Neural crest cell (in vitro differentiated cells): ENCODE results near the gene FRYL. TPM values are rescaled to one million over a fixed set of nuclear protein-coding genes. Genes with fewer than 3 reads are reported as not detected.

Source experiments
- DNase-seq: peaks from one replicate; pipeline ENCODE4 v3.0.0; 2021; ENCODE audit warnings: low read depth, mixed read lengths, low spot score
- H3K27ac Mint-ChIP-seq: one replicate; pipeline ENCODE4 v1.8.0; 2021; ENCODE audit warnings: mild to moderate bottlenecking, mixed read lengths; ENCODE audit not compliant: unreplicated experiment
- H3K27me3 Mint-ChIP-seq: 2 replicates; pipeline ENCODE4 v1.8.0; 2021; ENCODE audit warnings: low read depth, mild to moderate bottlenecking, mixed read lengths
- H3K36me3 Mint-ChIP-seq: 2 replicates; pipeline ENCODE4 v1.8.0; 2021; ENCODE audit warnings: low read depth, mild to moderate bottlenecking, mixed read lengths
- H3K4me1 Mint-ChIP-seq: 2 replicates; pipeline ENCODE4 v1.8.0; 2021; ENCODE audit warnings: mixed read lengths
- H3K4me3 Mint-ChIP-seq: one replicate; pipeline ENCODE4 v1.8.0; 2021; ENCODE audit warnings: mild to moderate bottlenecking, mixed read lengths
- H3K9me3 Mint-ChIP-seq: 2 replicates; pipeline ENCODE4 v1.8.0; 2021; ENCODE audit warnings: mixed read lengths
- total RNA-seq: library from RNA; stranded (reverse); gene quantifications from 2 replicates; pipeline ENCODE4 v1.2.1, GENCODE V29; 2021
- TF ChIP-seq, protein P1 (sequence below): fragments of 200-600 bp; sonication (generic); conservative IDR thresholded peaks from 2 replicates; pipeline ENCODE4 v1.5.0; 2021; ENCODE audit warnings: antibody characterized with exemption, mild to moderate bottlenecking

Gene FRYL
- total RNA-seq, 1 donor from 2014 or later: 48.7 TPM

- H3K27ac Mint-ChIP-seq: no peak overlapping the region
- DNase-seq: no peak
- peaks cover 14% of the 10 kb centered on the region for H3K36me3 Mint-ChIP-seq
- H3K9me3 Mint-ChIP-seq: no peaks in the 10 kb centered on the region
- peaks cover 17% of the 10 kb centered on the region for H3K4me1 Mint-ChIP-seq
- TF ChIP-seq, protein P1, sequence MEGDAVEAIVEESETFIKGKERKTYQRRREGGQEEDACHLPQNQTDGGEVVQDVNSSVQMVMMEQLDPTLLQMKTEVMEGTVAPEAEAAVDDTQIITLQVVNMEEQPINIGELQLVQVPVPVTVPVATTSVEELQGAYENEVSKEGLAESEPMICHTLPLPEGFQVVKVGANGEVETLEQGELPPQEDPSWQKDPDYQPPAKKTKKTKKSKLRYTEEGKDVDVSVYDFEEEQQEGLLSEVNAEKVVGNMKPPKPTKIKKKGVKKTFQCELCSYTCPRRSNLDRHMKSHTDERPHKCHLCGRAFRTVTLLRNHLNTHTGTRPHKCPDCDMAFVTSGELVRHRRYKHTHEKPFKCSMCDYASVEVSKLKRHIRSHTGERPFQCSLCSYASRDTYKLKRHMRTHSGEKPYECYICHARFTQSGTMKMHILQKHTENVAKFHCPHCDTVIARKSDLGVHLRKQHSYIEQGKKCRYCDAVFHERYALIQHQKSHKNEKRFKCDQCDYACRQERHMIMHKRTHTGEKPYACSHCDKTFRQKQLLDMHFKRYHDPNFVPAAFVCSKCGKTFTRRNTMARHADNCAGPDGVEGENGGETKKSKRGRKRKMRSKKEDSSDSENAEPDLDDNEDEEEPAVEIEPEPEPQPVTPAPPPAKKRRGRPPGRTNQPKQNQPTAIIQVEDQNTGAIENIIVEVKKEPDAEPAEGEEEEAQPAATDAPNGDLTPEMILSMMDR: no peak
- no peak overlapping the region for H3K4me3 Mint-ChIP-seq
- H3K27me3 Mint-ChIP-seq: no peaks in the 10 kb centered on the region
These were observed 189.2 kb downstream of the FRYL start for GRCh38 chr4:48590884-48591283.

- Mint-ChIP-seq H3K4me3 (no peak overlapping the region), H3K9me3 (no peaks in the 10 kb centered on the region), H3K27ac (no peak overlapping the region), H3K27me3 (no peaks in the 10 kb centered on the region), H3K36me3 (peaks cover 12% of the 10 kb centered on the region), H3K4me1 (peaks cover 7% of the 10 kb centered on the region)
- TF ChIP-seq, protein P1: no peak
- DNase-seq: no peak
These were observed 191.0 kb downstream of the FRYL start for GRCh38 chr4:48589098-48589445.

DNA sequence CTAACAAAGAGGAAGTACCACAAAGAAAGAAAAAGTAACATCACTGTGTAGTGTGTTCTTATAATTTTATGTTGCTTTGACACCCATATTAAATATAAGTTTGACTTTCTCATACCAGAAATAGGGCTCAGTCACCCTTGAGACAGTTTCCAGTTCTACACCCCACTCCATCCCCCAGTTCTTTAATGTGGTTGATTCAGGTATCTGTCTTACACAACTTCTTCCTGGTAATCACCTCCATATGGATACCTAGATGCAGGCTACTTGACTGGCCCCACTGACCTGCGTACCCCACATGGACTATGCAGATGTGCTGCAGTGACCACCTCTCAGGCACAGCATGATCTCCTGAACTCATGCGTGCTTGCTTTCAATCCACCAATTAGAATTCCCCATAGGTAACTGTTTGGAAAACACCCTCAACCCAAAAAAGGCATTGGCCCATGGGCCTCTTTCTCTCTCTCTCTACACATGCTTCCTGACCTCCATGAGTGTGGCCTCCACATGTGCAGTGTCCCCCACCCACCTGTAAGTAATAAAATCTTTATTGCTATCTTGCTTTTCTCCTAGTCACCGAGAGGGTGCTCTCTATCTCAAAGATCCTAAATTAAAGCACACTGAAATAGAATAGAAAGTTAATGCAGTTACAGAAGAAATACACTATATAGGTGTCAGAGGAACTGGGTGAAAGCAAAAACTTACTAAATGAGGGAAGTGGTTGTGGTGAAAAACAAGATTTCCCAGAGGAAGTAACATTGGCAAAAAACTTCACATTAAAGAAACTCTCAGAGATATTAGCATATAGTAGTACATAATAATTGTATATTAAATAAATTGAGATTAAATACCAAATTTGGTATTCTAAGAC is 191.6 kb downstream of the FRYL start:
- Mint-ChIP-seq H3K9me3 (no peaks in the 10 kb centered on the region), H3K4me3 (no peak overlapping the region), H3K36me3 (peaks cover 12% of the 10 kb centered on the region), H3K27ac (peak overlapping the region; percentile 60), H3K27me3 (no peaks in the 10 kb centered on the region), H3K4me1 (peaks cover 6% of the 10 kb centered on the region)
- DNase-seq: no peak
- TF ChIP-seq, protein P1: no peak

DNA sequence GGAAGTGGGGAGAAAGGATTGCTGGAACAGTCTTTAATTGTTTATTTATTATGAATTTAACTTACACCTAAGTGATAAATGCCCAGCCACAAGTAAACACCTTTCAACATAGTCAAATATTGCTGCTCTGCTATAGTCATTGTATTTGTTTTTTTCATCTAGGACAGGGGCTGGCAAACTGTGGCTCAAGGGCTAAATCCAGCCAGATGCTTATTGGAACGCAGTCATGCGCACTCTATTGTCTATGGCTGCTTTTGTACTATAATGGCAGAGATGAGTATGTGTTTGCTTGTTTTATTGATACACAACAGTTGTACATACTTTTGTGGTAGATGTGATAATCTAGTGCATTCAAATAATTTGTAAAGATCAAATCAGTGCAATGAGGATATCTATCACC is 194.7 kb downstream of the FRYL start:
- no peaks in the 10 kb centered on the region for H3K4me1 Mint-ChIP-seq
- H3K36me3 Mint-ChIP-seq: peaks cover 12% of the 10 kb centered on the region
- no peak overlapping the region for H3K27ac Mint-ChIP-seq
- TF ChIP-seq, protein P1: no peak
- H3K4me3 Mint-ChIP-seq: no peak overlapping the region
- no peaks in the 10 kb centered on the region for H3K27me3 Mint-ChIP-seq
- H3K9me3 Mint-ChIP-seq: no peaks in the 10 kb centered on the region
- DNase-seq: no peak

GRCh38 chr4:48578132-48578968 is 201.7 kb downstream of the FRYL start:
- H3K4me1 Mint-ChIP-seq: no peaks in the 10 kb centered on the region
- peaks cover 7% of the 10 kb centered on the region for H3K36me3 Mint-ChIP-seq
- peak; percentile 55 for DNase-seq
- H3K27ac Mint-ChIP-seq: no peak overlapping the region
- H3K4me3 Mint-ChIP-seq: no peak overlapping the region
- TF ChIP-seq, protein P1: peak; percentile 91
- no peaks in the 10 kb centered on the region for H3K9me3 Mint-ChIP-seq
- no peaks in the 10 kb centered on the region for H3K27me3 Mint-ChIP-seq
